Calu3 (cell line): ENCODE measurements around the gene SEMA3E. TPM values are rescaled to one million over a fixed set of nuclear protein-coding genes. Genes with fewer than 3 reads are reported as not detected.

Experiments used
- BruUV-seq: library from RNA; stranded (reverse); fragments of 400-500 nt; replicated peaks from 2 replicates; lab custom pipeline; 2021; lab: Mats Ljungman, UMichigan
- CTCF ChIA-PET: fragments of 300-600 bp; sonication (Branson Sonifier 250); formaldehyde crosslinking; loops from one replicate; lab custom pipeline; 2022; ENCODE audit warnings: antibody characterized with exemption; lab: Charles Lee
- DNase-seq: peaks from one replicate; pipeline ENCODE4 v3.0.0; 2022
- H3K27ac Mint-ChIP-seq: one replicate; pipeline ENCODE4 v1.8.0; 2022; ENCODE audit warnings: mixed read lengths; ENCODE audit not compliant: unreplicated experiment
- H3K27me3 Mint-ChIP-seq: one replicate; pipeline ENCODE4 v1.8.0; 2022; ENCODE audit warnings: mixed read lengths; ENCODE audit not compliant: unreplicated experiment
- H3K36me3 Mint-ChIP-seq: one replicate; pipeline ENCODE4 v1.8.0; 2022; ENCODE audit warnings: mild to moderate bottlenecking, moderate library complexity, mixed read lengths; ENCODE audit not compliant: insufficient read depth, unreplicated experiment
- H3K4me1 Mint-ChIP-seq: one replicate; pipeline ENCODE4 v1.8.0; 2022; ENCODE audit warnings: mild to moderate bottlenecking, low read depth, mixed read lengths; ENCODE audit not compliant: unreplicated experiment
- H3K4me3 Mint-ChIP-seq: one replicate; pipeline ENCODE4 v1.8.0; 2022; ENCODE audit warnings: mild to moderate bottlenecking, low read depth, moderate library complexity, mixed read lengths; ENCODE audit not compliant: unreplicated experiment
- H3K9me3 Mint-ChIP-seq: one replicate; pipeline ENCODE4 v1.8.0; 2022; ENCODE audit warnings: low read depth, mixed read lengths; ENCODE audit not compliant: unreplicated experiment
- CTCF ChIP-seq: fragments of 200-600 bp; IDR thresholded peaks from one replicate; pipeline ENCODE4 v1.8.0; 2022; ENCODE audit warnings: antibody characterized with exemption; ENCODE audit not compliant: unreplicated experiment
- intact Hi-C: fragments of 100-400 bp; cut with micrococcal nuclease; formaldehyde crosslinking; loops from one replicate; pipeline ENCODE4 v1.10.0; 2022; ENCODE audit not compliant: unreplicated experiment
- total RNA-seq: library from RNA; stranded (reverse); gene quantifications from 2 replicates; pipeline ENCODE4 v1.2.3, GENCODE V29; 2022

SEMA3E gene
- total RNA-seq, 1 experiment from 2014 or later, result 24.4 TPM

GRCh38 chr7:83649701-83650100 lies 762 bp upstream of the SEMA3E start:
- H3K36me3 Mint-ChIP-seq, result peaks cover 15% of the 10 kb centered on the region
- DNase-seq, result no peak
- no peak for TF ChIP-seq CTCF
- H3K4me3 Mint-ChIP-seq, result no peak overlapping the region
- CTCF ChIA-PET, result no interaction called here
- intact Hi-C loops, result loop anchor here (2.0 to 5.0 kb wide), 3 partner anchors 103 to 181 kb away; no protein-coding TSS in a partner anchor
- no peaks in the 10 kb centered on the region for H3K27me3 Mint-ChIP-seq
- H3K27ac Mint-ChIP-seq, result no peak overlapping the region
- peaks cover 22% of the 10 kb centered on the region for H3K4me1 Mint-ChIP-seq
- H3K9me3 Mint-ChIP-seq, result no peaks in the 10 kb centered on the region
- no TSS peak for BruUV-seq

GRCh38 chr7:83646027-83646426 lies 2.9 kb downstream of the SEMA3E start:
- H3K4me3 Mint-ChIP-seq, result peak overlapping the region; percentile 64
- intact Hi-C loops, result loop anchor here (5.0 kb wide), 1 partner anchor 119 kb away; no protein-coding TSS in a partner anchor
- no peak for DNase-seq
- no peaks in the 10 kb centered on the region for H3K9me3 Mint-ChIP-seq
- no peaks in the 10 kb centered on the region for H3K27me3 Mint-ChIP-seq
- peaks cover 37% of the 10 kb centered on the region for H3K4me1 Mint-ChIP-seq
- no TSS peak for BruUV-seq
- H3K27ac Mint-ChIP-seq, result peak overlapping the region; percentile 93
- peaks cover 15% of the 10 kb centered on the region for H3K36me3 Mint-ChIP-seq
- TF ChIP-seq CTCF, result no peak
- CTCF ChIA-PET, result no interaction called here

- intact Hi-C loops, result loop anchor here (5.0 kb wide), 1 partner anchor 66 kb away; no protein-coding TSS in a partner anchor
- no TSS peak for BruUV-seq
- Mint-ChIP-seq H3K9me3 (no peaks in the 10 kb centered on the region), H3K4me1 (peaks cover 43% of the 10 kb centered on the region), H3K27me3 (no peaks in the 10 kb centered on the region), H3K27ac (peak overlapping the region; percentile 88), H3K36me3 (peaks cover 10% of the 10 kb centered on the region), H3K4me3 (peak overlapping the region; percentile 51)
- TF ChIP-seq CTCF, result no peak
- CTCF ChIA-PET, result no interaction called here
- peak; percentile 55 for DNase-seq
Measured at GRCh38 chr7:83643739-83644138, 5.2 kb downstream of the SEMA3E start.

- intact Hi-C loops, result loop anchor here (5.0 kb wide), 1 partner anchor 66 kb away; no protein-coding TSS in a partner anchor
- DNase-seq, result no peak
- no peaks in the 10 kb centered on the region for H3K27me3 Mint-ChIP-seq
- no peak for TF ChIP-seq CTCF
- CTCF ChIA-PET, result no interaction called here
- no peaks in the 10 kb centered on the region for H3K9me3 Mint-ChIP-seq
- H3K27ac Mint-ChIP-seq, result peak overlapping the region; percentile 88
- peaks cover 41% of the 10 kb centered on the region for H3K4me1 Mint-ChIP-seq
- H3K4me3 Mint-ChIP-seq, result no peak overlapping the region
- no TSS peak for BruUV-seq
- peaks cover 3% of the 10 kb centered on the region for H3K36me3 Mint-ChIP-seq
Measured at GRCh38 chr7:83643012-83643411, 5.9 kb downstream of the SEMA3E start.
